AG09319 (cell line): ENCODE results near the gene CFAP69.

Experiments
- DNase-seq: peaks from one replicate; pipeline ENCODE4 v3.0.0-alpha.2; 2010; ENCODE audit warnings: low read depth; ENCODE audit errors: extremely low read depth
- CTCF ChIP-seq: IDR thresholded peaks from 2 replicates; pipeline ENCODE4 v1.5.1; 2011; ENCODE audit warnings: low read depth, mild to moderate bottlenecking, inconsistent platforms, low read length, moderate library complexity

CFAP69 gene

GRCh38 chr7:90290244-90291113 is 45.5 kb downstream of the CFAP69 start:
- no peak for DNase-seq
- no peak for TF ChIP-seq CTCF

- peak; percentile 40 for DNase-seq
- peak; percentile 87 for TF ChIP-seq CTCF
Observed at GRCh38 chr7:90298145-90299038, 53.4 kb downstream of the CFAP69 start.

DNA sequence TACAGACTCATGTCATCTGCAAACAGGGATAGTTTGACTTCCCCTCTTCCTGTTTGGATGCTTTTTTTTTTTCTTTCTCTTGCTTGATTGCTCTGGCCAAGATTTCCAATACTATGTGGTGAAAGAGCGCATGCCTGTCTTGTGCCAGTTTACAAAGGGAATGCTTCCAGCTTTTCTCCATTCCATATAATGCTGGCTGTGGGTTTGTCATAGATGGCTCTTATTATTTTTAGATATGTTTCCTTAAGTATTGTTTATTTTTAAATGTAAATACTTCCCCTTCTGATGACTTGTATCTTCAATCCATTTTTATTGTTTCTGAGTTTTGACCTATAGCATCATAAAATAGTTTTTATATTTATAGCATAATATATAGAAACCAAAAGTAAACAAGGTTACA is 58.3 kb downstream of the CFAP69 start:
- no peak for TF ChIP-seq CTCF
- no peak for DNase-seq

GRCh38 chr7:90309872-90310271 is 64.9 kb downstream of the CFAP69 start:
- no peak for DNase-seq
- TF ChIP-seq CTCF, result no peak

DNA sequence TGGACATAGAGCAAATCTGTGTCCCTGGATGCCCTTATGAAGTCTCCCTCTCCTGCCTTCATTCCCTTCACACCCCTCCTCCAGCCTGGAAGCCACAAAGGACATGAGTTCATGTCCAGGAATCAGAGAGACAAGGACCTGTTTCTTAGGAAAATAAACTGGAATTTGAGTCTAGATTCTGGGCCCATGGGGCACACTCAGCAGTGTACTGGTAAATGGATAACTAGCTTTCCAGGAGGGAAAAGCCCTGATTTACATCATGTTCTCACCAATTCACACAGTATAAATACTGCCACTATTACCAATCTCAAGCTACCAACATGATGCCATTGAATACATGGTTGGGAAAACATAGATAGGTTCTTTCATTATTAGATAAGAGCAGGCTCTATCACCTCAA is 66.2 kb downstream of the CFAP69 start:
- TF ChIP-seq CTCF, result no peak
- no peak for DNase-seq

DNA sequence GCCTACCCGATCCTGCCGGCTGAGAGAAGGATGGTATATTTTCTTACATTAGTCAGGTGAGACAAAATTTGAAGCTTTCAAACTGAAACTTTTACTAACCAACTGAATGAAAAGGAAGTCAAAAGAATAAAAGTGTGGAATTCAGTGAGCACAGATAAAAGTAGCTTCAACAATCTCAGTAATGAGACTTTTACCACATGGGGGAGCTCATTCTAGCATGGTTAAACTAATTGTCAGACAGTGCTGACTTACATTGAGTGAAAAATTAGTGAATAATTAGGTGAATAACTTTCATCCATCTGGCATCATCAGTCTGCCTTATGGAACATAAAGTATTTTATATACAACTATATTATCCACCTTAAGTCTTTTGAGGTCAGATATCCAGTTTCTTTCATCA is 67.8 kb downstream of the CFAP69 start:
- peak; percentile 13 for TF ChIP-seq CTCF
- no peak for DNase-seq

GRCh38 chr7:90313907-90314306 is 68.9 kb downstream of the CFAP69 start:
- no peak for TF ChIP-seq CTCF
- DNase-seq, result no peak
